NCI-H1694 (cell line): Measurements from ENCODE around the gene TMPRSS9.
A peak's percentile ranks its signal among the peaks of the same experiment; 100 is the strongest.
"Not testable (repeated sequence)": the region's sequence is repeated elsewhere in the genome, so short reads cannot be mapped to it uniquely, and the experiment has no call there.

Source experiments
- DNase-seq: peaks from one replicate; lab custom pipeline; 2025; lab: John Stamatoyannopoulos, UW

Gene TMPRSS9

GRCh38 chr19:2362046-2362969 lies 2.2 kb downstream of the TMPRSS9 start:
- DNase-seq: no peak

DNA sequence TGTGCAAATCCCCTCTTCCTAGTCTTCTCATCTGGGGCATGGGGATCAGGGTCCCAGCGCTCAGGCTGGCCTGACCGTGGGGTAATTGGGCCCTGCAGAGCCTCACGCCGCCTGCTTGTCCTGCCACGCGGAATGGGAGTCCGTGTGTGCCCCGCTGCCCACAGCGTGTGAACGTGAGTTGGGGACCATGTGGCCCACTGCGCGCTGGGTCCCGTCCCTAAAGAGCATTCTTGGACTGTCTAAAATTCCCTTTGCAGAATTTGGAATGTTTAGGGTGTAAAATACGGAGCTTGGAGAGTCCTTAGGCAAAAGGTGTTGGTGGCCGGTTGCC lies 2.9 kb downstream of the TMPRSS9 start:
- DNase-seq: no peak

GRCh38 chr19:2363419-2363818 lies 3.4 kb downstream of the TMPRSS9 start:
- DNase-seq: no peak

- no peak for DNase-seq
These were observed 5.3 kb downstream of the TMPRSS9 start for GRCh38 chr19:2365201-2365970.

DNA sequence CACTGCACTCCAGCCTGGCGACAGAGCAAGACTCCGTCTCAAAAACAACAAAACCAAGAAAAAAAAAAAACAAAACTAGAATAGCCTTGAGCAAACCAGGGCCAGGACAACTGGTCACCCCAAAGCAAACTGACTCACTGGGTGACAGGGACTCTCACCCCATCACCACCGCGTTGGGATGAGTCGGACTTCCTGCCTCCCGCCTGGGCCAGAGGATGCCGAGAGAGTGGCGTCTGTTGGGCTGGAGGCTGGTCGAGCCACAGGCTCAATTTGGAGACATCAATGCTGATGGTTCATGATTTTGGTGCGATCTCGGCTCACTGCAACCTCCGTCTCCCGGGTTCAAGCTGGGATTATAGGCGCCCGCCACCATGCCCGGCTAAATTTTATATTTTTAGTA lies 11.6 kb downstream of the TMPRSS9 start:
- no peak for DNase-seq

DNA sequence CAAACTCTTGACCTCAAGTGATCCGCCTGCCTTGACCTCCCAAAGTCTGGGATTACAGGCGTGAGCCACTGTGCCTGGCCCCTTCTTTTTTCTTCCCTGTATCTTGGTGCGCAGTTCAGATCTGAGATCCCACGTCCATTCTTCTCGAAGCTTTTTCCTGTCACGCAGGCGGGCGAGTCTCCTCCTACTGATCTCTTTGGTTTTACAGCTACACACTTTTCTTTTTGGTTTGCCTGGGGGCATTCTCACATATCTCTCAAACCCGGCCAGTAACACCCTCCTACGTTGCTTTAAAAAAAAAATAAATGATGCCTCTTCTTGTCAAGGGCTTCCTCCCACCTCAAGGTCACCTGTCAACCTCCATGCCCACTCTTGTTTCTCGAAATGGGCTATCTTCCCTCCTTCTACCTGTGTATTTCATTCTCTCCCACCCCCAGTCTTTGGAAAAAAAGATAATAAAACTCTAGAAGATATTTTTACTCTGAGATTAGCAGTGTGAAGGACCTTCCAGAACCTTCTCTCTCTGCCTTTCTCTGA lies 12.1 kb downstream of the TMPRSS9 start:
- DNase-seq: no peak

DNA sequence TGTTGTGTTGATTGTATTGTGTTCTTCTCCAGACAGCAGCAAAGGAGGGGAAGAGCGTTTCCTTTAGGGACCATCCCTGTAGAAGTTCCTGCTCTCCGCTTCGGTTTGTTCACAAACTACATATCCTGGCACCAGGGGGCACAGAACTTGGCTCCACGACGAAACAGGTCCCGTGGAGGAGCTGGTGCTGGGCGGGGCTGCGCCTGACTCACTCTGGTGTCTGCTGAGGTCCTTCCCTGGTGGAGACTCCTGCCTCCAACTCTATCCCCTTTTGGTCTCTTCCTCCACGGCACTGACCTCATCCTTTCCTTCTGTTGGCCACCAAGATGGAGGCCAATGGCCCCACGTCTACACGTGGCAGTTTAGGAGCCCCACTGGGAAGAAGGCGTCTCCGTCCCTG lies 14.7 kb downstream of the TMPRSS9 start:
- DNase-seq: no peak

DNA sequence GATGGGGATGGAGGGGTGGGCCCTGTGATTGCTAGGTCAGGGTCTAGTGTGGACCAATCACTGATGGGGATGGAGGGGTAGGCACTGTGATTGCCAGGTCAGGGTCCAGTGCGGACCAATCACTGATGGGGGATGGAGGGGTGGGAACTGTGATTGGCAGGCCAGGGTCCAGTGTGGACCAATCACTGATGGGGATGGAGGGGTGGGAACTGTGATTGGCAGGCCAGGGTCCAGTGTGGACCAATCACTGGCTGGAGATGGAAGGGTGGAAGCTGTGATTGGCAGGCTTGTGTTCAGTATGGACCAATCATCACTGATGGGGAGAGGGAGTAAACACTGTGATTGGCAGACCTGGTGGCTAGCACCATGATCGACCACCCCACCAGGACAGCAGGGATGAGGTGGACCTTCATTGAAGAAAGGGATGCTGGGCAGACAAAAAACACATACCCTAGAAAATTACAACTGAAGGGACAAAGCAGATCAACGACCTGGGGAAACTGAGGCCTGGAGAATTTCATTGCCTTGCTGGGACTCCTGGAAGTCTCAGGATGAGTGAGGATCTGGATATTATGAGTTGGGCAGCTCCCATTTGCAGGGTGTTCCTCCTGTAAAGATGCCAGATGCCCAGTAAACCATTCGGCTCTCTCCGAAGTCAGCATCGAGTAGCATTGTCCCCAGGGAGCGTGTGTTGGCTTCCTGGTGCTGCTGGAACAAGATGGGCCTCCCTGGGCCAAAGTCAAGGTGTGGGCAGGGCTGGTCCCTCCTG lies 15.5 kb downstream of the TMPRSS9 start:
- no peak for DNase-seq

GRCh38 chr19:2376784-2377519 lies 16.9 kb downstream of the TMPRSS9 start:
- DNase-seq: no peak

GRCh38 chr19:2380567-2380966 lies 20.5 kb downstream of the TMPRSS9 start:
- DNase-seq: no peak

DNA sequence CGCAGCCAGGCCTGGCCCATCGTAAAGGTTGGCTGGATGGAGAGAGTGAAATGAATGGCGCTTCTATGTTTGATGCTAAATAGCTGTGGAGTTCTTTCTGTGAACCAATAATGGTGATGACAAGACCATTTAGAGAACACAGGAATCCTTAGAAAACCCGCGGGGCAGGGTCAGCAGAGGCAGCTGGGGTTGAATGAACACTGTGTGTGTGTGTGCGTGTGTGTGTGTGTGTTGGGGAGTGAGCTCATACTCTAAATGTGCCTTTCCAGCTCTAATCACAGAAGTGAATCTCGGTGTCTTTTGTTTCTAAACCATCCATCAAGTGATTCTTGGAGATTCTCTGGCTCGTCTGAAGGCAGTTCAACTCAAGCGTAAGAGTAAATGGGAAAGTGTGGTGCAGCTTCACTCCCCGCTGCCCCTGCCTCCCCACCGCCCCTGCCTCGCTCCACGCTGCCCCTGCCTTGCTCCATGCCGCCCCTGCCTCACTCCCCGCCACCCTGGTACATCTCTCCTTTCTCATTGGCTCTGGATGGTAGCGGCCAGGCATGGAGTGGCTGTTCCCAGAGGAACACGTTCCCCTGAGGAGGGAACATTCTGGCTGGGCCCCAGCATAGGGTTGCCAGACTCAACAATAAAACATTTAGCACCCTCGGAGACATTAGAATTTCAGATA lies 21.2 kb downstream of the TMPRSS9 start:
- DNase-seq: no peak

GRCh38 chr19:2382530-2383222 lies 22.6 kb downstream of the TMPRSS9 start:
- DNase-seq: no peak

DNA sequence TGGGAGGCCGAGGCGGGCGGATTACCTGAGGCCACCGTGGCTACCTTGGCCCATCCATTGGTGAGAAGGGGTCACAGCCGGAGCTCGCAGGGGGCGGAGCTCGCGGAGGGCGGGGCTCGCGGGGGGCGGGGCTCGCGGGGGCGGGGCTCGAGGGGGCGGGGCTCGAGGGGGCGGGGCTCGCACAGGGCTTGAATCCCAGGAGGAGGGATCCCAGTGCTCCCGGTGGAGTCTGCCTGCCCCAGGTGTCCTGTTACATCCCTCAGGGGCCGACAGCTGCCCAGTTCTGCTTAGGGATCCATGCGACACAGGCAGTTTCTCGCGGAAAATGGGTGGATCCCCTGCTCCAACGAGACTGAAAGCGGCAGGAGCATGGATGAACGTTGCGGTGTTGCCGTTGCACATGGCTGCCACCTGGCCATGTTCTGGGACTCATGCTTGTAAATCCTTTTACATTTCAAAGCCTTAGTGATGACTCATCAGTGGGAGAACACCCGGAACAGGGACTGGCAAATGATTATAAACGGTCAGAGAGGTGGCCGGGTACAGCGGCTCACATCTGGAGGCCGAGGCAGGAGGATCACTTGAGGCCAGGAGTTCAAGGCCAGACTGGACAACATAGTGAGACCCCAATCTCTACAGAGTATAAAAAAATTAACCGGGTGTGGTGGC lies 25.1 kb downstream of the TMPRSS9 start:
- no peak for DNase-seq

GRCh38 chr19:2387367-2388288 lies 27.6 kb downstream of the TMPRSS9 start:
- DNase-seq: no peak

GRCh38 chr19:2389594-2389993 lies 29.5 kb downstream of the TMPRSS9 start:
- DNase-seq: no peak

GRCh38 chr19:2391118-2391725 lies 31.2 kb downstream of the TMPRSS9 start:
- DNase-seq: peak; percentile 30

GRCh38 chr19:2392366-2392765 lies 32.3 kb downstream of the TMPRSS9 start:
- DNase-seq: no peak

GRCh38 chr19:2392899-2393298 lies 32.8 kb downstream of the TMPRSS9 start:
- DNase-seq: not testable (repeated sequence)
